HL-60 (cell line): ENCODE measurements around the gene EPHA4.

Experiments used
- CTCF ChIP-seq: IDR thresholded peaks from one replicate; pipeline ENCODE4 v1.5.1; 2011; ENCODE audit warnings: low read length, control low read depth, inconsistent platforms; ENCODE audit not compliant: insufficient read depth
- GABPA ChIP-seq: IDR thresholded peaks from 2 replicates; pipeline ENCODE4 v1.6.1; 2012; ENCODE audit warnings: low read depth

DNA sequence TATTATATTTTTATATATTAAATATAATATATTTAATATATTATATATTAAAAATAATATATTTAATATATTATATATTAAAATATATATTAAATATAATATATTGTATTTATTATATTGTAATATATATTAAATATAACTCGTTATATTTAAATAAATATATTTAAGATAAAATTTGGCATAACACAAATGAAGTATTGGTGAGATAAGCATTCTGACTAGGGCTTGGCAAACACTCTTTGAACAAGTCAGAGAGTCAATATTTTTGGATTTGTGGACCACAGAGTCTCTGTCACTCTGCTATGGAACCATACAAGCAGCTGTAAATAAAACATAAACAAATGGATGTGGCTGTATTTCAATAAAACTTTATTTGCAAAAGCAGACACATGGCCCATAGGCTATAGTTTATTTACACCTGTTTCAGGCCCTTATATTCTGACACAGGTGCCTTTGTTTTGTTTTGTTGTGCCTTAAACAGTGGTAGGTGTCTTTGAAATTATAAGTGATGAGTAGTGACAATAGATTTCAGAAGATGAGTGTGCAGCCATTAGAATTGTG, 190.1 kb downstream of the EPHA4 start:
- TF ChIP-seq CTCF (no peak), GABPA (no peak)
